Measurements from ENCODE around the gene RBM39. TPM values are rescaled to one million over a fixed set of nuclear protein-coding genes. Genes with fewer than 3 reads are reported as not detected.
A peak's percentile ranks its signal among the peaks of the same experiment; 100 is the strongest.

RBM39 gene
- total and polyA plus RNA-seq, 2 of the 8 experiments (the other 6 are each of a cell fraction or from before 2014, with no cell fraction given): 78.0 to 219 TPM

GRCh38 chr20:35739294-35740163, 2.5 kb downstream of the RBM39 start:
- Histone ChIP-seq H4K5ac (ENCODE audit: insufficient read length, low read depth, low read length) (no peak overlapping the region), H3K27me3 (replicated peaks in 1 of 4; ENCODE audit: control insufficient read depth in 3 of 4, extremely low read depth in 1 of 4, insufficient read depth in 3 of 4, low read length in 3 of 4) (no peaks in the 10 kb centered on the region), H3K56ac (replicated peaks; ENCODE audit: insufficient read length, low read depth, low read length) (no peak overlapping the region), H2BK20ac (ENCODE audit: low read length) (no peak overlapping the region), H4K91ac (replicated peaks; ENCODE audit: insufficient read length, low read length) (no peak overlapping the region), H3K27ac (ENCODE audit: low read depth, low read length) (no peak overlapping the region), H4K20me1 (replicated peaks in 1 of 2; ENCODE audit: control insufficient read depth in 1 of 2, insufficient read depth in 2 of 2, low read length in 2 of 2) (peaks cover 19% of the 10 kb centered on the region in 2 experiments), H3K4me1 (replicated peaks in 1 of 4; ENCODE audit: control insufficient read depth in 3 of 4, insufficient read depth in 4 of 4, low read length in 3 of 4) (peaks cover 0 to 4% (median 4%) of the 10 kb centered on the region in 4 experiments; a peak in 3 of 7 replicates), H3K79me2 (ENCODE audit: control insufficient read depth in 1 of 2, insufficient read depth in 2 of 2, low read length in 2 of 2) (peaks cover 32 to 78% of the 10 kb centered on the region in 2 experiments), H2AFZ (ENCODE audit: low read length) (no peak overlapping the region), H2BK12ac (ENCODE audit: low read depth, low read length) (no peak overlapping the region), H4K8ac (ENCODE audit: extremely low read depth, insufficient read depth, low read length) (peak overlapping the region; percentile 63; the same call in 1 of the 2 replicates), H2AK5ac (ENCODE audit: low read depth, low read length) (no peak overlapping the region), H3K4ac (replicated peaks; ENCODE audit: insufficient read length, low read depth, low read length) (no peak overlapping the region), H2BK15ac (ENCODE audit: low read length) (no peak overlapping the region), H2BK5ac (ENCODE audit: low read depth, low read length) (no peak overlapping the region), H3K23me2 (ENCODE audit: low read depth, low read length) (0 out of 2 replicates have a peak, but pooled peaks cover 4% of the 10 kb centered on the region), H3K14ac (ENCODE audit: insufficient read length) (no peak overlapping the region), H3K4me3 (ENCODE audit: extremely low read depth in 1 of 4, insufficient read depth in 2 of 4, low read depth in 3 of 4, low read length in 4 of 4) (peak overlapping the region in 1 of 4 experiments; percentile 85; a peak in 4 of 8 replicates), H2BK120ac (replicated peaks; ENCODE audit: low read depth, low read length) (no peak overlapping the region), H3K79me1 (ENCODE audit: low read depth, low read length) (no peaks in the 10 kb centered on the region), H3K18ac (ENCODE audit: extremely low read depth, low read length) (no peak overlapping the region), H3K9me3 (ENCODE audit: insufficient read depth in 2 of 2, low read depth in 1 of 2, low read length in 1 of 2) (no peaks in the 10 kb centered on the region), H3K23ac (ENCODE audit: insufficient read length) (no peak overlapping the region), H3K4me2 (ENCODE audit: insufficient read depth in 1 of 2, low read depth in 2 of 2, low read length in 2 of 2) (peak overlapping the region; percentile 32 to 63; a peak in 3 of 4 replicates), H3K36me3 (ENCODE audit: control insufficient read depth in 2 of 4, insufficient read depth in 4 of 4, low read length in 3 of 4) (peaks cover 22 to 63% (median 54%) of the 10 kb centered on the region in 4 experiments), H3K9ac (replicated peaks in 1 of 4; ENCODE audit: extremely low read depth in 1 of 4, low read depth in 3 of 4, low read length in 3 of 4) (no peak overlapping the region)
- WGBS, 2 experiments (ENCODE audit: extremely low coverage in 1 of 2, insufficient coverage in 1 of 2, insufficient read length in 1 of 2, insufficient replicate concordance in 2 of 2, low coverage in 1 of 2, low lambda C conversion rate in 2 of 2, missing lambda C conversion rate in 1 of 2): 95% methylated on average over 7 of the region's 7 CpGs; no CpG with 5 or more reads in 1 of the 2 experiments
- CTCF ChIA-PET (ENCODE audit: partially characterized antibody): interaction anchor here (0.5 to 1.4 kb wide), 4 partner anchors 11 to 199 kb away, joined by 3 to 8 read pairs (median 4); no protein-coding TSS in a partner anchor
- no peak for DNase-seq (ENCODE audit: low read depth in 1 of 2, low spot score in 2 of 2)
- POLR2A ChIA-PET (ENCODE audit: partially characterized antibody): interaction anchor here (0.6 to 45.3 kb wide), 22 partner anchors 9 to 215 kb away, joined by 3 to 2341 read pairs (median 4); partner anchors contain the start of genes CPNE1, ERGIC3, NFS1 and PHF20
- no peak for FAIRE-seq
